ENCODE results near the gene ANAPC4.

Gene ANAPC4

GRCh38 chr4:25377572-25378436, 741 bp downstream of the ANAPC4 start:
- in situ Hi-C loops (cut with HindIII; ENCODE audit: low sequenced_read_pairs): no loop called here

DNA sequence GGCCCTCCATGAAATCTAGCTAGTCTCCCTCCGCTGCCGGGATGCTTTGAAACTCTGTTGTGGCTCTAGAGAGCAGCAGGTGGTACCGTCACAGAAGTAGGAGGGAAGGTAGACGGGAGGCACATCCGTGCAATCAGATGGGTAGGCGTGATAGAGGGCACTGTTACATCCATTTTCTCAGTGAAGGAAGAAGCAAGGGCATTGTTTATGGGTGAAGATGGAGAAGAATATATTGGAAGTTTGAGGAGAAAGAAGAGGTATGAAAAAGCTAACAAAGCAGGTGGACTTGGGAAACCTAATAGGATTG, 1.3 kb downstream of the ANAPC4 start:
- in situ Hi-C loops (cut with HindIII; ENCODE audit: low sequenced_read_pairs): no loop called here

- in situ Hi-C loops (cut with HindIII; ENCODE audit: low sequenced_read_pairs): no loop called here
Observed at GRCh38 chr4:25379591-25379990, 2.5 kb downstream of the ANAPC4 start.

- in situ Hi-C loops (cut with HindIII; ENCODE audit: low sequenced_read_pairs): no loop called here
Observed at GRCh38 chr4:25383647-25384046, 6.6 kb downstream of the ANAPC4 start.

DNA sequence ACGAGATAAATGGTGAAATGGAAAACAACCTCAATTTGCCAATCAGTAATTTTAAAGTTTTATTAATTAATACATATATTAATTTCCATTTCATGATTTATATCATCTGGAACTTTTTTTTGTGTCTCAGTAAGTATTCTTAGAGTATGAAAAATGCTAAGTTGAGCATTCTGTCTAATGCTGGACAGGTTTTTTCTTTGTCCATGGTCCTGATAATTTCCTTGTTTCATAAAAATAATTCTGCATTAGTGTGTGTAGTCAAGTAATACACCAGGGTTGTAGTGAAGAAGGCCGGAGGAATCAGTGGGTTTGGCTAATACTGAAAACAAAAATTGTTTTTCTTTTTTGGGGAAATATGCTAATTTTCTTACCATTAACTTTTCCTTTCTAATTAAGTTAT, 9.9 kb downstream of the ANAPC4 start:
- in situ Hi-C loops (cut with HindIII; ENCODE audit: low sequenced_read_pairs): no loop called here

DNA sequence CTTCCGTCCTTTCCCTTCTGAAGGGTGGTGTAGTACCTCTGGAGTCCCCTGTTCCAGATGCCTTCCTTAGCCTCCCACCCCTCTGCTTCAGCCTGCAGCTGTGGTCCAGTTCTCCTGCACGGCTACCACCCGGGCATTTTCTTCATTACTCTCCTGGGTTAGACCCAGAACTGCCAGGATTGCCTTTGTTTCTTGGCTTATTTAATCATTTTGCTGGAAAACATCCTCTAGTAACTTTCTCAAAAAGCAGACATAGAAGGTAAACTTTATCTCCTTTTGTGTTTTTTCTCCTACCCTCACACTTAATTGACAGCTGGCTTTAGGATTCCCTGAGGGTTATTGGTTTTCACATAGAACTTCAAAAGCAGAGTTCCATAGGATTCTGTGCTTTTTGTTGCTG, 20.2 kb downstream of the ANAPC4 start:
- in situ Hi-C loops (cut with HindIII; ENCODE audit: low sequenced_read_pairs): no loop called here

DNA sequence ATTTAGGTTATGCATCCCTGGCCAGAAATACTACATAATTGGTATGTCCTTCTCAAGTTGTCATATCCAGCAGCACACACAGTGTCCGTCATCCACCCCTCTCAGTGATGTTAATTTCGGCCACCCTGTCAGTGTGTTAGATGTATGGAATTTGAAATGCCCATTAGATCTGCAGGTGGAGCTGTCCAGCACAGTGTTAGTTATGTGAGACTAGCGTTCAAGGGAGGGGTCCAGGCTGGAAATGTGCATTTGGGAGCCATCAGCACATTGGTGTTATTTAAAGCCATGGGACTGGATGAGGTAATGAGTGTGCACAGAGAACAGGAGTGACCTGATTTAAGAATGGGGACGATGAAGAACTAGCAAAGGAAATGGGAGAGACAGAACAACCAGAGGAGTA, 22.4 kb downstream of the ANAPC4 start:
- in situ Hi-C loops (cut with HindIII; ENCODE audit: low sequenced_read_pairs): no loop called here

DNA sequence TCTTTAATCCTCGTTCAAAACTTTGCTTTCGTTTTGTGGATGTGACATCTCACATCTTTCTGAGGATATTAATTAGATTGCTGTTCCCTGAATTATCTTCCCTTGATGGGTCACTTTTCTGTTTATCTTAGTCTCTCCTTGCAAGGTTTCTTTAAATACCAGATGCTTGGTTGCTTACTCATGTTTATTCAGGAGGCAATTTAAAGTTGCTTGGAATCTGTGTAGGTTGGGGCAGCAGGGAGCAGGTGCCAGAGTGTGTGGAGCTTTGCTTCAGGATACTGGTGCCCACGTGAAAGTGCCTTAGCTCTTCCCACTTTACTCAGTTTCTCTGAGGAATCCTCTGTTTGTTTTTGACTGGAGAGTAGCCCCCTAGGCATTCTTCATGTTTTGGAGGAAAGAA, 24.0 kb downstream of the ANAPC4 start:
- in situ Hi-C loops (cut with HindIII; ENCODE audit: low sequenced_read_pairs): no loop called here

- in situ Hi-C loops (cut with HindIII; ENCODE audit: low sequenced_read_pairs): no loop called here
Observed at GRCh38 chr4:25402521-25402920, 25.5 kb downstream of the ANAPC4 start.

- in situ Hi-C loops (cut with HindIII; ENCODE audit: low sequenced_read_pairs): no loop called here
Observed at GRCh38 chr4:25403699-25404098, 26.6 kb downstream of the ANAPC4 start.

DNA sequence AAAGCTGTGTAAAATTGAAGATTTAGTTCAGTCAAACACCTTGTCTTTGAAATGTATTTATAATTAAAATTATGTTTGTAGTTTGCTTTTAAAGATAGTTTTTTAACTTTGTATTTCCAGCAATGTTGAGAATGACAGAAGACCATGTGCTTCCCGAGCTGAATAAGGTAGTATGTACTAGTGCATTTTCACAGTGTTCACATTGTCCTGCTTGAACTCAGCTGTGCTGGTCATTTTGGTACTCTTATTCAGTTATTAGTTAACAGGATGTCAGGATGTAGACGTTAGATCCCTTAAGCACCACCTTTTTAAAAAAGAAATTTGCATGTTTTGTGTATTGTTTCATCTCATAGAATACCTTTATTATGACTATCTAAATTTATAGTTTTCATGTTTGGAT, 28.4 kb downstream of the ANAPC4 start:
- in situ Hi-C loops (cut with HindIII; ENCODE audit: low sequenced_read_pairs): no loop called here

DNA sequence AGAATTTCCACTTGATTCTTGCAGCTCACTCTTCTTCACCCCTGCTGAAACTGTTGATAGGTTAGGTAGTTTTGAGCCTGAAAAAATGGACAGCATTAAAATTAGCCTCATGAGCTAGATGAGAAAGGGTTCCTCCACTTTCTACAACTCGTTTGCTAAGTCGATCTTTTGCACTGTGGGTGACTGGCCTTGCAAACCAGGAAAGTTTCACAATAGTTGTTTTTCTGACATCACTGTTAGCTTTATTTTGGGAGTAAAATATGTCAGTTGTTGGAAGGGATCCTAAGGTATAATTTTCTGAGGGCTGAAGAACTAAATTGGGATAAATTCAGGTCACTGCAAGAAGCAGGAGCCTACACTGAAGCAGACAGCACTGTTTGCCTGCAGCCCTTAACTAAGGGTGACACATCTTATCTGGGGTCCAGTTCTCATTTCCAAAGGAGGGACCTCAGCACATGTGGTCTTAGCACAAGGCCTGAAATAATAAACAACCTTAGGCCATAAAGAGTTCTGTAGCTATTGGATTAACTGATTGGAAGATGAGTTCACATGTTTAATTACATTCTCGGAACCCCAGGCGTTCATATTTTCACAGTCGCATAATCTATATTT, 29.1 kb downstream of the ANAPC4 start:
- in situ Hi-C loops (cut with HindIII; ENCODE audit: low sequenced_read_pairs): no loop called here

DNA sequence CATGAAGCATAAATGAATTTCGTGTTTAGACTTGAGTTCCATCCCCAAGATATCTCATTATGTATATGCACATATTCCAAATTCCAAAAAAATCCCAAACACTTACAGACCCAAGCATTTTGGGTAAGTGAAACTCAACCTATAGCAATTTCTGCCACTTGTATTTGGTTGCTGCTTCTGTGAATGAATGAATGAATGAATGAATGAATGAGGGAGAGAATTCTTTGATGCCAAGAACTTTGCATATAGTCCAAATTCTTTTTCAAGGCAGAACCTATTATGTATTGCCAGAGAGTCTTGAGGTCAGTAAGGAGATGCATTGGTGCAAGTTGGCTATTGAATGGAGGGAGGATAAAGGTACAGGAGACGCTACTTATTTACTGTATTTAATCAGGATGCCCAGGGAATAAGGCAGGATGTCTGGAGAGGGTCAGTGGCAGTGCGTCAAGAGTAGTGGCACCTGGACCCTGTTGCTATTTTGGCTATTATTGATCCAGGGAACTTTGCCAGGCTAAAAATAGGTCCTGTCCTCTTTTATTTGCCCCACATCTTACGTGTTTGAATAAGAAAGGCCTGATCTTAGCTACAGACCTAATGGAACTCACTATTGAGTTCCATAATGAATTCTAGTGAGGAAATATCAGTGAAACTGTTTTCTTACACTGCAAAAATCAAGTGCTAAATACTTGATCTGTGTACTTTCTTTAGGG, 33.9 kb downstream of the ANAPC4 start:
- in situ Hi-C loops (cut with HindIII; ENCODE audit: low sequenced_read_pairs): loop anchor here (10.0 kb wide), 1 partner anchor 354 kb away; no protein-coding TSS in a partner anchor

DNA sequence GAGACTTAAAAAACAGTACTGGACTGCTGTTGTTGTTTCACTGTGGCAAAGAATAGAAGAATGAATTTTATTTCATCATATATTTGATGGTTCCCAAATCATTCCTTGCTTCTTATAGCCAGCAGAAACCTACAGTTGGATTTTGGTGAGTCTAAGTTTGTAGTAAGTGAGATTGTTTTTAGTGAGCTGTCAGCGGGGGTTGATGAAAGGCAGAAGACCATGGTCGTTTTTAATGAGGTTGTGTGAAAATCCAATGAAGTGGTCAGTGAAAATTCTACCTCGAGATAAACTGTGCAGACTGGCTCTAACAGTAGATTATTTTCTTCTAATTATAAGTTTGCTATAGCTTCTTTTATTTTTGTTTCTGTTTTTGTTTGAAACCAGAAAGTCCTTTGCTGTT, 36.2 kb downstream of the ANAPC4 start:
- in situ Hi-C loops (cut with HindIII; ENCODE audit: low sequenced_read_pairs): loop anchor here (10.0 kb wide), 1 partner anchor 352 kb away; no protein-coding TSS in a partner anchor

GRCh38 chr4:25417014-25417413, 40.0 kb downstream of the ANAPC4 start:
- in situ Hi-C loops (cut with HindIII; ENCODE audit: low sequenced_read_pairs): loop anchor here (10.0 kb wide), 1 partner anchor 348 kb away; no protein-coding TSS in a partner anchor

DNA sequence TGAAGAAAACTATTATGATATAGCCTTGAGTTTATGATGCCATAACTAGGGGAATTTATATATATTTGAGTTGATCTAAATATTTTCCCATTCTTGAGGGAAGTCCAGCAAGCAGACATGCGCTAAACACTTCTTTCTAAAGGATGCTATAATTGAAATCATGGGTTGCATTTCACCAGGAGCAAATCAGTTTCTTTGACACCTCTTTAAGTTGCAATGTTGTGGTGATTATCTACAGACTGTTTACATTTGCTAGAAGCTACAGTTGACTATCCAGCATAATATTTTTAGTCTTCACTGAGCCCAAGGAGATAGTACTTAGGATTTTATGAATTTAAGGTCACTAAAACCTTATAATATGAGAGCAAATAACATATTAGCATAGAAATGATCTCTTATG, 43.9 kb downstream of the ANAPC4 start:
- in situ Hi-C loops (cut with HindIII; ENCODE audit: low sequenced_read_pairs): no loop called here

- in situ Hi-C loops (cut with HindIII; ENCODE audit: low sequenced_read_pairs): no loop called here
Observed at GRCh38 chr4:25421816-25422525, 44.9 kb downstream of the ANAPC4 start.

GRCh38 chr4:25423548-25423947, 46.5 kb downstream of the ANAPC4 start:
- in situ Hi-C loops (cut with HindIII; ENCODE audit: low sequenced_read_pairs): no loop called here

DNA sequence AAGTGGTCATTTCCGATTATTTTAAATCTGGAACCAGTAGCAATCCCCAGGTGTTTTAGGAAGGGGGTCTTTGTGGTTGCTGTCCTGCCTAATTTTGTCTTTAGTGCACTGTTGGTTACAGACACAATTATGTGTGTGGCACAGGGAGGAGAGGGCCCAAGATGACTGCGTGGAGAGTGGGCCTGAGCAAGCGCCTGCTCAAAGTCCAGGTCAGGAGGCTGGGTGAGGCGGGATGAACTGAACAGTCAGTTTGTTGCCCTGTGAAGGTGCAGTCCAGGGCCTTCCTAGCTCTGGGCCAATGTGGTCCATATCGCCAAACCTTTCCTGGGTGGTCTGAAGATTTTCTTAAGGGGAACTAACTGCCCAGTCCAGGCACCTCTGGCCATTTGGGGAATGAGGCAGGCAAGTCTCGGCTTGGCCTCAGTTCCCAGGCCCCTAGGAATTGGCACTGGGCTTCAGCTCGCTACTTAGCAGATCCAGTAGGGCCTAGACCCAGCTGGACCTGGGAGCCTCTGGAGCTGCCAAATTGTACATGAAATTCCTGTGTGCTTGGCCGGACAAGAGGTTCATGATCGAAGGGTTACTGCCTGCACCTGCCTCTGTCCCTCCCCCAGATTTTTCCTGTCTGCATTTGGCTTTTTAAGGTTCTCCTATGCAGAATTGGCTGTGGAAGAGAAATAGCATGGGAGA, 47.6 kb downstream of the ANAPC4 start:
- in situ Hi-C loops (cut with HindIII; ENCODE audit: low sequenced_read_pairs): no loop called here

- in situ Hi-C loops (cut with HindIII; ENCODE audit: low sequenced_read_pairs): no loop called here
Observed at GRCh38 chr4:25425361-25425760, 48.3 kb downstream of the ANAPC4 start.

GRCh38 chr4:25427871-25428270, 50.8 kb downstream of the ANAPC4 start:
- in situ Hi-C loops (cut with HindIII; ENCODE audit: low sequenced_read_pairs): no loop called here
